GM12878 (cell line): ENCODE results near the gene KCNMB3. TPM values are rescaled to one million over a fixed set of nuclear protein-coding genes. Genes with fewer than 3 reads are reported as not detected.
"Not testable (repeated sequence)": the region's sequence is repeated elsewhere in the genome, so short reads cannot be mapped to it uniquely, and the experiment has no call there.

Source experiments
- ATAC-seq: fragments of 200-7000 bp; cut with Tn5 transposase; 3 replicates; pipeline ENCODE4 v1.9.1; 2020; ENCODE audit warnings: mild to moderate bottlenecking, moderate library complexity
- BruUV-seq: library from RNA; stranded (reverse); fragments of 400-500 nt; replicated peaks from 2 replicates; lab custom pipeline; 2021; lab: Mats Ljungman, UMichigan
- CTCF ChIA-PET: fragments of 300-600 bp; sonication (Branson Sonifier 250); formaldehyde crosslinking; extraction: SDS; loops from one replicate; lab custom pipeline; 2021; ENCODE audit warnings: inconsistent platforms; lab: Yijun Ruan, JAX
- POLR2A ChIA-PET: fragments of 350-600 bp; formaldehyde crosslinking; extraction: SDS; loops from one replicate; lab custom pipeline; 2021; ENCODE audit warnings: inconsistent platforms; lab: Charles Lee
- RAD21 ChIA-PET: fragments of 300-600 bp; sonication (Branson Sonifier 250); formaldehyde crosslinking; loops from one replicate; lab custom pipeline; 2023; ENCODE audit warnings: antibody characterized with exemption; ENCODE audit not compliant: unreplicated experiment; lab: Charles Lee
- SMC1A ChIA-PET: fragments of 300-600 bp; sonication (Branson Sonifier 250); formaldehyde crosslinking; loops from one replicate; lab custom pipeline; 2023; ENCODE audit not compliant: unreplicated experiment, uncharacterized antibody; lab: Charles Lee
- DNase-seq: peaks from one replicate; pipeline ENCODE4 v3.0.0-alpha.2; 2011; ENCODE audit warnings: low read depth, low spot score
- FAIRE-seq: peaks from 3 replicates; lab custom pipeline; 2011; peaks lifted over from hg19 to GRCh38; lab: Jason Lieb, UNC
- H2AFZ ChIP-seq: 2 replicates; pipeline ENCODE4 v1.6.0; 2011; ENCODE audit warnings: low read depth, low read length, control low read depth; ENCODE audit not compliant: control insufficient read depth
- H3K27ac ChIP-seq: 2 replicates; pipeline ENCODE4 v1.5.1; 2011; ENCODE audit warnings: control low read depth; ENCODE audit not compliant: control insufficient read depth, insufficient read depth
- H3K27me3 ChIP-seq, 2 experiments: replicated peaks in 1 of 2; 2 replicates each; pipeline versions ENCODE4 v1.6.0 to v1.6.1; 2011; ENCODE audit warnings: low read length in 1 of 2; ENCODE audit not compliant: control insufficient read depth in 2 of 2, insufficient read depth in 2 of 2
- H3K36me3 ChIP-seq, 2 experiments: 2 replicates each; pipeline ENCODE4 v1.5.1; 2011; ENCODE audit warnings: low read length in 1 of 2; ENCODE audit not compliant: control insufficient read depth in 2 of 2, insufficient read depth in 2 of 2
- H3K4me1 ChIP-seq: 2 replicates; pipeline ENCODE4 v1.6.1; 2011; ENCODE audit warnings: mild to moderate bottlenecking, low read length, moderate library complexity, mixed read lengths; ENCODE audit not compliant: control insufficient read depth, insufficient read depth
- H3K4me2 ChIP-seq: 2 replicates; pipeline ENCODE4 v1.6.0; 2011; ENCODE audit warnings: control low read depth; ENCODE audit not compliant: control insufficient read depth, insufficient read depth
- H3K4me3 ChIP-seq: fragments of 200-600 bp; sonication (generic); 2 replicates; pipeline ENCODE4 v1.5.1; 2016
- H3K79me2 ChIP-seq: 2 replicates; pipeline ENCODE4 v1.6.0; 2011; ENCODE audit warnings: low read length; ENCODE audit not compliant: control insufficient read depth, insufficient read depth
- H3K9ac ChIP-seq: 2 replicates; pipeline ENCODE4 v1.8.0; 2011; ENCODE audit warnings: low read length, control low read depth, mixed read lengths; ENCODE audit not compliant: control insufficient read depth, insufficient read depth
- H3K9me3 ChIP-seq: replicated peaks from 3 replicates; pipeline ENCODE4 v1.5.1; 2011; ENCODE audit warnings: mild to moderate bottlenecking, low read length; ENCODE audit not compliant: control insufficient read depth, insufficient read depth
- H4K20me1 ChIP-seq: 2 replicates; pipeline ENCODE4 v1.6.0; 2011; ENCODE audit not compliant: control insufficient read depth, insufficient read depth
- GABPA ChIP-seq: IDR thresholded peaks from 2 replicates; pipeline ENCODE4 v1.6.1; 2014; ENCODE audit warnings: antibody characterized with exemption, low read depth, mild to moderate bottlenecking, inconsistent platforms
- GATAD2B ChIP-seq: fragments of 450-650 bp; conservative IDR thresholded peaks from 2 replicates; pipeline ENCODE4 v1.6.1; 2017; ENCODE audit warnings: low read depth, mild to moderate bottlenecking, moderate library complexity
- JUNB ChIP-seq: IDR thresholded peaks from 2 replicates; pipeline ENCODE4 v1.6.1; 2016; ENCODE audit warnings: antibody characterized with exemption, mild to moderate bottlenecking
- KDM1A ChIP-seq: fragments of 200-600 bp; sonication (generic); IDR thresholded peaks from 2 replicates; pipeline ENCODE4 v1.6.1; 2016; ENCODE audit warnings: borderline replicate concordance
- NFXL1 ChIP-seq: fragments of 450-650 bp; IDR thresholded peaks from 2 replicates; pipeline ENCODE4 v1.6.1; 2017; ENCODE audit warnings: antibody characterized with exemption, mild to moderate bottlenecking, borderline replicate concordance
- POLR2AphosphoS5 ChIP-seq: IDR thresholded peaks from 2 replicates; pipeline ENCODE4 v1.6.1; 2011; ENCODE audit warnings: mild to moderate bottlenecking, low read length, inconsistent platforms
- RUNX3 ChIP-seq: IDR thresholded peaks from 2 replicates; pipeline ENCODE4 v1.6.1; 2012; ENCODE audit warnings: low read length, inconsistent platforms
- SMAD5 ChIP-seq: IDR thresholded peaks from 2 replicates; pipeline ENCODE4 v1.6.1; 2016; ENCODE audit warnings: antibody characterized with exemption, low read depth
- TARDBP ChIP-seq: IDR thresholded peaks from 2 replicates; pipeline ENCODE4 v1.6.1; 2016; ENCODE audit warnings: borderline replicate concordance
- WGBS: methylation state at CpG from one replicate; pipeline ENCODE4 v1.1.6; 2016; ENCODE audit warnings: low lambda C conversion rate; ENCODE audit not compliant: insufficient replicate concordance, insufficient coverage; ENCODE audit errors: missing lambda C conversion rate; 5-methylcytosine and 5-hydroxymethylcytosine counted together
- in situ Hi-C: fragments of 300-500 bp; cut with MboI; formaldehyde crosslinking; loops from 9 replicates; pipeline ENCODE4 v1.14.3; 2018; ENCODE audit warnings: mixed read lengths
- intact Hi-C: fragments of 100-400 bp; cut with micrococcal nuclease; formaldehyde crosslinking; loops from one replicate; pipeline ENCODE4 v1.14.2; 2022; ENCODE audit not compliant: unreplicated experiment
- polyA plus RNA-seq, 11 experiments: library from polyadenylated mRNA; depleted of rRNA in 4 of 11; unstranded in 6 of 11; stranded (reverse) in 5 of 11; fragments of >200 nt; fragmentation: Nextera tagmentation in 4 of 11; fragmentation: Illumina TruSeq in 1 of 11; extraction: Ambion mirVana in 4 of 11; extraction: Trizol in 1 of 11; gene quantifications; 1 replicate in 1 of 11; 2 replicates in 10 of 11; pipeline versions ENCODE4 v1.2.1 to v1.2.3, GENCODE V29; 2011 to 2016; ENCODE audit warnings: inconsistent platforms in 2 of 11, missing spikeins in 2 of 11, low read depth in 1 of 11
- total RNA-seq, 4 experiments: library from RNA; depleted of rRNA in 3 of 4; stranded (reverse); fragments of >200 nt in 3 of 4; fragmentation: Illumina TruSeq in 1 of 4; extraction: Trizol in 1 of 4; gene quantifications; 2 replicates each; pipeline versions ENCODE4 v1.2.1 to v1.2.3, GENCODE V29; 2013 to 2021
- TF ChIP-seq, protein P1 (sequence below): IDR thresholded peaks from 2 replicates; pipeline ENCODE4 v1.6.1; 2011; ENCODE audit warnings: mild to moderate bottlenecking, low read depth, low read length, moderate library complexity; ENCODE audit not compliant: insufficient replicate concordance
- TF ChIP-seq, protein P2 (sequence below): fragments of 450-650 bp; IDR thresholded peaks from 2 replicates; pipeline ENCODE4 v1.6.1; 2017; ENCODE audit warnings: mild to moderate bottlenecking, moderate library complexity

KCNMB3 gene
- total and polyA plus RNA-seq, 10 of the 15 experiments (the other 5 are each of a cell fraction or from before 2014, with no cell fraction given) = 0.20 to 4.6 (median 2.2) TPM

DNA sequence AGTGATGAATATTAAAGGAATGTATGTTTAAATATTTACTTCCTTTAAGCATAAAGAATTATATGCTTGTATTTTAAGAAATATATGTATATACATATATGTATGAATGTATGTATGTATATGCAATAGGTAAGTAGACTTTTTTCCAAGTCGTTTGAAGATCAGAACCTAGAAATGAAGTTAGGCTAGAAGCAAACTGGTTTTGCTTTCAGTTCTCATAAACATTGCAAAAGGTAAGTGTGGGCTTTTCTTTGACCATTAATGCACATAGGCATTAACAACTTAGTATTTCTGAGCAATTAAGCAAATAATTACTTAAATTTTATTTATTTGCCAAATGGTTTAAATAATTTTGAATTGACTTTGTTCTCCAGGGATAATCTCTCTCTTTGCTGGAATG lies 10.6 kb downstream of the KCNMB3 start:
- POLR2A ChIA-PET, H3K9ac ChIP-seq, H3K36me3 ChIP-seq, FAIRE-seq, CTCF ChIA-PET, H2AFZ ChIP-seq, BruUV-seq, H3K4me3 ChIP-seq, H3K4me1 ChIP-seq, in situ Hi-C loops, H4K20me1 ChIP-seq, intact Hi-C loops, RAD21 ChIA-PET, H3K27me3 ChIP-seq, H3K4me2 ChIP-seq, DNase-seq, H3K79me2 ChIP-seq, H3K9me3 ChIP-seq, H3K27ac ChIP-seq: not testable (repeated sequence)
- SMC1A ChIA-PET = interaction anchor here (1.1 to 1.5 kb wide), 2 partner anchors 15 to 75 kb away, joined by 3 to 4 read pairs; no protein-coding TSS in a partner anchor
- peak; percentile 66 for ATAC-seq
- 14% methylated on average over 1 of the region's 1 CpG for WGBS

DNA sequence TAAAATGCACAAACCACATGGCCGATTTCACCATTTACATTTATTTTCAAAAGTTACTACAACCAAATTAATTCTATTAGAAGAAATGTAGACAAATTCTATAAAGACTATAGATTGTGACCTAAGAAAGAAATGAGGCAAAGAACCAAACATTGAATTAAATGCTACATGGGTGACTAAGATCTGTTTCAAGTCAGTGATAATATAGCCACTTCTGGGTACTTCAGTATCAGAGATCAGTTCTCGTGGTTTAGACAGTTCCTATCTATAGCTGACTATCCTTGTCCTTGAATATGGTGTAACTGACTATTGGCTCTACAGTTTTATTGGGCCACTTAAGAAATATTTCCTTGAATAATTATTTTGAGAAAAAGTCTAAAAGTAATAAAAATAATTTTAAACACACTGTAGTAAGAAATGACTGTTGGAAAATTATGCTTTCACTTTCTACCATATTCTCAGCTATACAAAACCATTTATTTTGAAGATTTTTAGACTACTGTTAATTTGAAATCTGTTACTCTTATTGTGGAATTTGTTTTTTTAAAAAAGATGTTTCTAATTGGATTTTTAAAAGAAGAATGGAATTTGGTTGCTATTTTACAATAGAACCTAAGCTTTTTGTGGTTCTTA lies 14.1 kb downstream of the KCNMB3 start:
- BruUV-seq = no TSS peak
- peak; percentile 92 for ATAC-seq
- Histone ChIP-seq H3K36me3 (peaks cover 0 to 4% of the 10 kb centered on the region in 2 experiments; a peak in 2 of 4 replicates), H3K4me2 (no peak overlapping the region; the same call in 1 of the 2 replicates), H3K27ac (peak overlapping the region; percentile 42; the same call in 1 of the 2 replicates), H2AFZ (peak overlapping the region; percentile 9; the same call in 1 of the 2 replicates), H4K20me1 (no peaks in the 10 kb centered on the region), H3K9ac (no peak overlapping the region), H3K79me2 (no peaks in the 10 kb centered on the region), H3K27me3 (no peaks in the 10 kb centered on the region), H3K9me3 (no peaks in the 10 kb centered on the region), H3K4me3 (no peak overlapping the region), H3K4me1 (peaks cover 2% of the 10 kb centered on the region; the same call in 1 of the 2 replicates)
- SMC1A ChIA-PET = interaction anchor here (0.7 to 2.4 kb wide), 4 partner anchors 11 to 170 kb away, joined by 3 to 7 read pairs (median 3); no protein-coding TSS in a partner anchor
- in situ Hi-C loops = no loop called here
- WGBS = 90% methylated on average over 2 of the region's 2 CpGs
- DNase-seq = no peak
- POLR2A ChIA-PET = interaction anchor here (0.8 to 1.2 kb wide), 2 partner anchors 12 to 14 kb away, joined by 3 read pairs; no protein-coding TSS in a partner anchor
- FAIRE-seq = no peak
- CTCF ChIA-PET = interaction anchor here (0.8 to 1.1 kb wide), 2 partner anchors 168 to 173 kb away, joined by 3 read pairs; no protein-coding TSS in a partner anchor
- intact Hi-C loops = loop anchor here (2.0 kb wide), 1 partner anchor 88 kb away; the partner anchor contains the start of gene PIK3CA
- RAD21 ChIA-PET = interaction anchor here (0.8 to 1.5 kb wide), 3 partner anchors 88 to 190 kb away, joined by 3 to 6 read pairs (median 3); partner anchors contain the start of gene PIK3CA
- TF ChIP-seq, protein P1, sequence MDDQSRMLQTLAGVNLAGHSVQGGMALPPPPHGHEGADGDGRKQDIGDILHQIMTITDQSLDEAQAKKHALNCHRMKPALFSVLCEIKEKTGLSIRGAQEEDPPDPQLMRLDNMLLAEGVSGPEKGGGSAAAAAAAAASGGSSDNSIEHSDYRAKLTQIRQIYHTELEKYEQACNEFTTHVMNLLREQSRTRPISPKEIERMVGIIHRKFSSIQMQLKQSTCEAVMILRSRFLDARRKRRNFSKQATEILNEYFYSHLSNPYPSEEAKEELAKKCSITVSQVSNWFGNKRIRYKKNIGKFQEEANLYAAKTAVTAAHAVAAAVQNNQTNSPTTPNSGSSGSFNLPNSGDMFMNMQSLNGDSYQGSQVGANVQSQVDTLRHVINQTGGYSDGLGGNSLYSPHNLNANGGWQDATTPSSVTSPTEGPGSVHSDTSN = no peak
- no peak for TF ChIP-seq KDM1A
- no peak for TF ChIP-seq SMAD5
- no peak for TF ChIP-seq TARDBP
- TF ChIP-seq JUNB = 0 out of 2 replicates have a peak, but pooled peaks have one; percentile 18
- TF ChIP-seq GABPA = no peak
- no peak for TF ChIP-seq GATAD2B
- TF ChIP-seq RUNX3 = peak; percentile 53
- TF ChIP-seq, protein P2, sequence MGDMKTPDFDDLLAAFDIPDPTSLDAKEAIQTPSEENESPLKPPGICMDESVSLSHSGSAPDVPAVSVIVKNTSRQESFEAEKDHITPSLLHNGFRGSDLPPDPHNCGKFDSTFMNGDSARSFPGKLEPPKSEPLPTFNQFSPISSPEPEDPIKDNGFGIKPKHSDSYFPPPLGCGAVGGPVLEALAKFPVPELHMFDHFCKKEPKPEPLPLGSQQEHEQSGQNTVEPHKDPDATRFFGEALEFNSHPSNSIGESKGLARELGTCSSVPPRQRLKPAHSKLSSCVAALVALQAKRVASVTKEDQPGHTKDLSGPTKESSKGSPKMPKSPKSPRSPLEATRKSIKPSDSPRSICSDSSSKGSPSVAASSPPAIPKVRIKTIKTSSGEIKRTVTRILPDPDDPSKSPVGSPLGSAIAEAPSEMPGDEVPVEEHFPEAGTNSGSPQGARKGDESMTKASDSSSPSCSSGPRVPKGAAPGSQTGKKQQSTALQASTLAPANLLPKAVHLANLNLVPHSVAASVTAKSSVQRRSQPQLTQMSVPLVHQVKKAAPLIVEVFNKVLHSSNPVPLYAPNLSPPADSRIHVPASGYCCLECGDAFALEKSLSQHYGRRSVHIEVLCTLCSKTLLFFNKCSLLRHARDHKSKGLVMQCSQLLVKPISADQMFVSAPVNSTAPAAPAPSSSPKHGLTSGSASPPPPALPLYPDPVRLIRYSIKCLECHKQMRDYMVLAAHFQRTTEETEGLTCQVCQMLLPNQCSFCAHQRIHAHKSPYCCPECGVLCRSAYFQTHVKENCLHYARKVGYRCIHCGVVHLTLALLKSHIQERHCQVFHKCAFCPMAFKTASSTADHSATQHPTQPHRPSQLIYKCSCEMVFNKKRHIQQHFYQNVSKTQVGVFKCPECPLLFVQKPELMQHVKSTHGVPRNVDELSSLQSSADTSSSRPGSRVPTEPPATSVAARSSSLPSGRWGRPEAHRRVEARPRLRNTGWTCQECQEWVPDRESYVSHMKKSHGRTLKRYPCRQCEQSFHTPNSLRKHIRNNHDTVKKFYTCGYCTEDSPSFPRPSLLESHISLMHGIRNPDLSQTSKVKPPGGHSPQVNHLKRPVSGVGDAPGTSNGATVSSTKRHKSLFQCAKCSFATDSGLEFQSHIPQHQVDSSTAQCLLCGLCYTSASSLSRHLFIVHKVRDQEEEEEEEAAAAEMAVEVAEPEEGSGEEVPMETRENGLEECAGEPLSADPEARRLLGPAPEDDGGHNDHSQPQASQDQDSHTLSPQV = no peak
- no peak for TF ChIP-seq NFXL1
- no peak for TF ChIP-seq POLR2AphosphoS5
